Measurements from ENCODE around the gene MEMO1. TPM values are rescaled to one million over a fixed set of nuclear protein-coding genes. Genes with fewer than 3 reads are reported as not detected.

The MEMO1 gene
- total and polyA plus RNA-seq, 2 donors (not counting 3 experiments of a cell fraction or from before 2014, with no cell fraction given), result 38.6 to 56.2 TPM

DNA sequence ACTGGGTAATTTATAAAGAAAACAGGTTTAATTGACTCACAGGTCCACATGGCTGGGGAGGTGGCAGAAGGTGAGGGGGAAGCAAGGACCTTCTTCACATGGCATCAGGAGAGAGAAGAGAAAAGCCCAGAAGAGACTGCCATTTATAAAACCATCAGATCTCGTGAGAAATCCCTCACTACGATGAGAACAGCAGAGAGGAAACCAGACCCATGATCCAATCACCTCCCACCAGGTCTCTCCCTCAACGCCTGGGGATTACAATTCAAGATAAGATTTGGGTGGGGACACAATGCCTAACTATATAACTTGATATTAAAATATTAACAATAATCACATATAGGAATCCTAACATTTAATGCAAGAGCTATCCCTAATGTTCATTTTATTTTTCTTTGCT is 31.8 kb downstream of the MEMO1 start:
- no peaks in the 10 kb centered on the region for H3K27me3 ChIP-seq (ENCODE audit: control insufficient read depth in 2 of 2, insufficient read depth in 2 of 2, low read length in 2 of 2)
- no peak overlapping the region for H2AFZ ChIP-seq (ENCODE audit: low read depth, low read length)
- dilution Hi-C loops (cut with MboI; ENCODE audit: extremely low pct_ligation_motif_present, low sequenced_read_pairs), result no loop called here
- H3K79me2 ChIP-seq (ENCODE audit: control insufficient read depth, insufficient read depth, low read length), result peaks cover 86% of the 10 kb centered on the region
- H3K9me3 ChIP-seq (replicated peaks; ENCODE audit: control insufficient read depth, insufficient read depth, low read length), result no peaks in the 10 kb centered on the region
- BruUV-seq (replicated peaks), result no TSS peak
- H3K4me3 ChIP-seq (replicated peaks in 1 of 3; ENCODE audit: insufficient read depth in 1 of 3, low read depth in 1 of 3, low read length in 3 of 3), result no peak overlapping the region
- no peak for FAIRE-seq
- TF ChIP-seq, protein P1, sequence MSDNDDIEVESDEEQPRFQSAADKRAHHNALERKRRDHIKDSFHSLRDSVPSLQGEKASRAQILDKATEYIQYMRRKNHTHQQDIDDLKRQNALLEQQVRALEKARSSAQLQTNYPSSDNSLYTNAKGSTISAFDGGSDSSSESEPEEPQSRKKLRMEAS (IDR thresholded peaks at IDR 0.05; ENCODE audit: insufficient read depth, insufficient read length), result no peak
- TF ChIP-seq POLR2AphosphoS5 (IDR thresholded peaks at IDR 0.05; ENCODE audit: insufficient read depth, low read depth, low read length), result no peak
- no peak for TF ChIP-seq MYC (IDR thresholded peaks at IDR 0.05; ENCODE audit: low read depth, low read length)
- no peak for TF ChIP-seq GATA2 (IDR thresholded peaks at IDR 0.05; ENCODE audit: insufficient read depth, insufficient read length, low read depth, low read length)
- peaks cover 11% of the 10 kb centered on the region for H3K4me1 ChIP-seq (ENCODE audit: control insufficient read depth, extremely low read depth, insufficient read depth, low read length)
- H3K36me3 ChIP-seq (ENCODE audit: control insufficient read depth in 2 of 2, extremely low read depth in 1 of 2, insufficient read depth in 2 of 2, low read length in 2 of 2), result no peaks in the 10 kb centered on the region
- H4K20me1 ChIP-seq (replicated peaks; ENCODE audit: control insufficient read depth, extremely low read depth, insufficient read depth, low read length), result peaks cover 10% of the 10 kb centered on the region
- H3K9me1 ChIP-seq (replicated peaks; ENCODE audit: control insufficient read depth, extremely low read depth, insufficient read depth, low read length), result no peaks in the 10 kb centered on the region
- DNase-seq (ENCODE audit: low read depth, low spot score), result no peak
- no peak overlapping the region for H3K27ac ChIP-seq (ENCODE audit: insufficient read depth, low read depth, low read length)
- POLR2A ChIA-PET, result no interaction called here
- intact Hi-C loops (cut with micrococcal nuclease), result no loop called here
- H3K4me2 ChIP-seq (ENCODE audit: insufficient read depth, low read length), result no peak overlapping the region
- no peak overlapping the region for H3K9ac ChIP-seq (replicated peaks; ENCODE audit: extremely low read depth, insufficient read depth, low read length)
- CTCF ChIA-PET, result no interaction called here

DNA sequence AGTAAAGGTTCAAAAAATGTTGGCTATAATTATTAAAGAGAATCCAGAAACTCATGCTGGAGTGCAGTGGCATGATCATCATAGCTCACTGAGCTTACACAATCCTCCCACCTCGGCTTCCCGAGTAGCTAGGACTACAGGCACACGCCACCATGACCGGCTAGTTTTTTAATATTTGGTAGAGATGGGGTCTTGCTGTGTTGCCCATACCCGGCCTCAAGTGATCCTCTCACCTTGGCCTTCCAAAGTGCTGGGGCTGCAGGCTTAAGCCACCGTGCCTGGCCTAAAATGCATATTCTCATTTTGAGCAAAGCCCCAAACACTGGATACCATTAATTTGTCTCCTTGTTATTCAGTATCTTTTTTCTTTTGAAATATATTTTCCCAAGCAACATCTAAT is 32.4 kb downstream of the MEMO1 start:
- BruUV-seq (replicated peaks), result no TSS peak
- Histone ChIP-seq H3K79me2 (ENCODE audit: control insufficient read depth, insufficient read depth, low read length) (peaks cover 87% of the 10 kb centered on the region), H3K9me1 (replicated peaks; ENCODE audit: control insufficient read depth, extremely low read depth, insufficient read depth, low read length) (no peaks in the 10 kb centered on the region), H3K4me2 (ENCODE audit: insufficient read depth, low read length) (no peak overlapping the region), H3K4me1 (ENCODE audit: control insufficient read depth, extremely low read depth, insufficient read depth, low read length) (peaks cover 11% of the 10 kb centered on the region), H3K27ac (ENCODE audit: insufficient read depth, low read depth, low read length) (no peak overlapping the region), H3K4me3 (replicated peaks in 1 of 3; ENCODE audit: insufficient read depth in 1 of 3, low read depth in 1 of 3, low read length in 3 of 3) (no peak overlapping the region), H3K27me3 (ENCODE audit: control insufficient read depth in 2 of 2, insufficient read depth in 2 of 2, low read length in 2 of 2) (no peaks in the 10 kb centered on the region), H2AFZ (ENCODE audit: low read depth, low read length) (no peak overlapping the region), H4K20me1 (replicated peaks; ENCODE audit: control insufficient read depth, extremely low read depth, insufficient read depth, low read length) (peaks cover 10% of the 10 kb centered on the region), H3K9me3 (replicated peaks; ENCODE audit: control insufficient read depth, insufficient read depth, low read length) (no peaks in the 10 kb centered on the region), H3K9ac (replicated peaks; ENCODE audit: extremely low read depth, insufficient read depth, low read length) (no peak overlapping the region), H3K36me3 (ENCODE audit: control insufficient read depth in 2 of 2, extremely low read depth in 1 of 2, insufficient read depth in 2 of 2, low read length in 2 of 2) (no peaks in the 10 kb centered on the region)
- no peak for FAIRE-seq
- POLR2A ChIA-PET, result no interaction called here
- CTCF ChIA-PET, result no interaction called here
- TF ChIP-seq, protein P1 (IDR thresholded peaks at IDR 0.05; ENCODE audit: insufficient read depth, insufficient read length), result no peak
- TF ChIP-seq MYC (IDR thresholded peaks at IDR 0.05; ENCODE audit: low read depth, low read length) (no peak), CTCF (IDR thresholded peaks at IDR 0.05; ENCODE audit: extremely low read depth in 1 of 2, insufficient read depth in 1 of 2, low read depth in 1 of 2, low read length in 2 of 2) (no peak), EZH2 (IDR thresholded peaks at IDR 0.05; ENCODE audit: borderline replicate concordance, low read depth, low read length, severe bottlenecking) (no peak), JUN (IDR thresholded peaks at IDR 0.05; ENCODE audit: borderline replicate concordance, insufficient read depth, insufficient read length, low read depth) (no peak), GATA2 (IDR thresholded peaks at IDR 0.05; ENCODE audit: insufficient read depth, insufficient read length, low read depth, low read length) (no peak), FOS (IDR thresholded peaks at IDR 0.05; ENCODE audit: borderline replicate concordance, insufficient read depth, low read length) (no peak), POLR2A (IDR thresholded peaks at IDR 0.05; ENCODE audit: low read depth, low read length) (no peak)
- intact Hi-C loops (cut with micrococcal nuclease), result no loop called here
- DNase-seq (ENCODE audit: low read depth, low spot score), result no peak
- dilution Hi-C loops (cut with MboI; ENCODE audit: extremely low pct_ligation_motif_present, low sequenced_read_pairs), result no loop called here

Measured in endothelial cell of umbilical vein (primary cell).